Psoas muscle (tissue), 8 donors: ENCODE results near the gene KASH5. TPM values are rescaled to one million over a fixed set of nuclear protein-coding genes. Genes with fewer than 3 reads are reported as not detected.
A peak's percentile ranks its signal among the peaks of the same experiment; 100 is the strongest.

Experiments used
- ATAC-seq, 4 donors: fragments of 200-7000 bp; cut with Tn5 transposase; one replicate each; pipeline ENCODE4 v1.9.1; 2020; ENCODE audit warnings: moderate library complexity in 3 of 4, mild to moderate bottlenecking in 2 of 4
- DNase-seq, 2 donors: peaks; one replicate each; pipeline ENCODE4 v3.0.0-alpha.2; 2020
- H3K27ac ChIP-seq: fragments of 200-600 bp; one replicate; pipeline ENCODE4 v1.8.0; 2022
- H3K27me3 ChIP-seq, 3 donors: fragments of 200-600 bp in 1 of 3; one replicate each; pipeline versions ENCODE4 v1.6.1 to v1.8.0; 2013 to 2022; ENCODE audit warnings: low read length in 2 of 3, mild to moderate bottlenecking in 2 of 3, moderate library complexity in 1 of 3; ENCODE audit not compliant: insufficient read depth in 3 of 3
- H3K36me3 ChIP-seq, 2 donors: fragments of 200-600 bp in 1 of 2; one replicate each; pipeline versions ENCODE4 v1.6.1 to v1.8.0; 2013 to 2022; ENCODE audit warnings: low read depth in 1 of 2, mild to moderate bottlenecking in 1 of 2, moderate library complexity in 1 of 2; ENCODE audit not compliant: insufficient read depth in 1 of 2
- H3K4me1 ChIP-seq: fragments of 200-600 bp; one replicate; pipeline ENCODE4 v1.8.0; 2022
- H3K4me3 ChIP-seq: fragments of 200-600 bp; one replicate; pipeline ENCODE4 v1.8.0; 2022; ENCODE audit warnings: mild to moderate bottlenecking
- H3K9me3 ChIP-seq: fragments of 200-600 bp; one replicate; pipeline ENCODE4 v1.8.0; 2022
- WGBS, 3 donors: extraction: QIAGEN DNeasy Blood & Tissue Kit; methylation state at CpG; one replicate each; pipeline versions ENCODE4 v1.1.6 to v1.1.7; 2013; 5-methylcytosine and 5-hydroxymethylcytosine counted together
- intact Hi-C, 2 donors: fragments of 100-400 bp; cut with DNase I; formaldehyde crosslinking; loops; one replicate each; pipeline versions ENCODE4 v1.11.0 to v1.14.2; 2022
- long read RNA-seq, 2 donors: library from polyadenylated mRNA; unstranded; transcript quantifications; one replicate each; pipeline ENCODE4 v2.0.0, GENCODE V29; 2021
- polyA plus RNA-seq, 3 donors: library from polyadenylated mRNA; stranded (reverse); fragments of 200-250 nt; gene quantifications; one replicate each; pipeline ENCODE4 v1.2.3, GENCODE V29; 2013
- total RNA-seq, 4 donors: library from RNA; stranded (reverse); fragmentation: NEBNext Ultra II Directional in 2 of 4; extraction: Animal tissue kit (Norgen Biotek cat#: 25700) in 2 of 4; gene quantifications; one replicate each; pipeline versions ENCODE4 v1.2.1 to v1.2.4, GENCODE V29; 2021 to 2023
- TF ChIP-seq, protein P1 (sequence below): fragments of 200-600 bp; IDR thresholded peaks from one replicate; pipeline ENCODE4 v1.8.0; 2022; ENCODE audit warnings: antibody characterized with exemption
- donor health status: healthy with polysubstance abuse.
- donor health status: DM: no; HTN: no; CAD: no; lungs with moderate emphysema.
- donor health status: Bipolar disorder and iron deficiency.
- donor health status: healthy.
- donor health status: DM: yes; HTN: yes; CAD: no.
- donor health status: DM: no; HTN: no; CAD: no.
- donor health status: DM: no; HTN: no; CAD: no.
- donor health status: DM: yes; HTN: yes; CAD: no.

KASH5 gene
- total RNA-seq (not detected), polyA plus RNA-seq (not detected)
- long read RNA-seq, donor 1 = 0 reads
- long read RNA-seq, donor 2 = 0 reads

- no peaks in the 10 kb centered on the region for H3K9me3 ChIP-seq
- H3K27ac ChIP-seq = no peak within 1 kb of the TSS
- ATAC-seq (peak; percentile 58 to 91 (median 81)), DNase-seq (peak; percentile 83 to 92)
- H3K27me3 ChIP-seq = peaks cover 0 to 6% (median 5%) of the 10 kb centered on the region in 3 donors
- H3K36me3 ChIP-seq = no peaks in the 10 kb centered on the region
- no peaks in the 10 kb centered on the region for H3K4me1 ChIP-seq
- intact Hi-C loops = no loop called here
- peak within 1 kb of the TSS; percentile 49 for H3K4me3 ChIP-seq
- TF ChIP-seq, protein P1, sequence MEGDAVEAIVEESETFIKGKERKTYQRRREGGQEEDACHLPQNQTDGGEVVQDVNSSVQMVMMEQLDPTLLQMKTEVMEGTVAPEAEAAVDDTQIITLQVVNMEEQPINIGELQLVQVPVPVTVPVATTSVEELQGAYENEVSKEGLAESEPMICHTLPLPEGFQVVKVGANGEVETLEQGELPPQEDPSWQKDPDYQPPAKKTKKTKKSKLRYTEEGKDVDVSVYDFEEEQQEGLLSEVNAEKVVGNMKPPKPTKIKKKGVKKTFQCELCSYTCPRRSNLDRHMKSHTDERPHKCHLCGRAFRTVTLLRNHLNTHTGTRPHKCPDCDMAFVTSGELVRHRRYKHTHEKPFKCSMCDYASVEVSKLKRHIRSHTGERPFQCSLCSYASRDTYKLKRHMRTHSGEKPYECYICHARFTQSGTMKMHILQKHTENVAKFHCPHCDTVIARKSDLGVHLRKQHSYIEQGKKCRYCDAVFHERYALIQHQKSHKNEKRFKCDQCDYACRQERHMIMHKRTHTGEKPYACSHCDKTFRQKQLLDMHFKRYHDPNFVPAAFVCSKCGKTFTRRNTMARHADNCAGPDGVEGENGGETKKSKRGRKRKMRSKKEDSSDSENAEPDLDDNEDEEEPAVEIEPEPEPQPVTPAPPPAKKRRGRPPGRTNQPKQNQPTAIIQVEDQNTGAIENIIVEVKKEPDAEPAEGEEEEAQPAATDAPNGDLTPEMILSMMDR = no peak
- WGBS, 3 donors = 45 to 54% (median 50%) methylated on average over 37 to 40 of the region's 40 CpGs
Measured at GRCh38 chr19:49387936-49388372, at the start of gene KASH5. KASH5 (plus strand) TSS chr19:49388249; CDS start chr19:49390884, 2,635 bp downstream.

DNA sequence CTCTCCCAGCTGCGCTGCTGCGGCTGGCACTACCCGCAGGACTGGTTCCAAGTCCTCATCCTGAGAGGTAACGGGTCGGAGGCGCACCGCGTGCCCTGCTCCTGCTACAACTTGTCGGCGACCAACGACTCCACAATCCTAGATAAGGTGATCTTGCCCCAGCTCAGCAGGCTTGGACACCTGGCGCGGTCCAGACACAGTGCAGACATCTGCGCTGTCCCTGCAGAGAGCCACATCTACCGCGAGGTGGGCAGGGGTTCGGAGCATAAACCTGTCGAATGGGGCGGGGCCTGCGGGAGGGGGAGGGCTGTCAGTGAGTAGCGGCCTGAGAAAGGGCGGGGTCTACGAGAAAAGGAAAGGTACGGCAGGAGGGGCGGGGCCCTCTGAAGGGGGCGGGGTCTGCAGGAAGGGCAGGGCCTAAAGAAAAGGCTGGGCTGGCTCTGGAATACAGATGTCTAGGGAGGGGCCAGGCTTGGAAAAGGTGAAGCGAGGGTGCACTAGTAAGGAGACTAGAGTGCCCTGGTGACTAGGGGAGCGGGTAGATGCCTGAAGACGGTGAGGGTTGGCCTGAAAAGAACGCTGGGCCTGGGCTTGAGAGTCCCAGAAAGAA, 49.3 kb upstream of the KASH5 start:
- Histone ChIP-seq H3K27me3 (no peaks in the 10 kb centered on the region), H3K4me3 (peak overlapping the region; percentile 63), H3K27ac (peak overlapping the region; percentile 75), H3K36me3 (peaks cover 0 to 28% of the 10 kb centered on the region in 2 donors), H3K4me1 (peaks cover 5% of the 10 kb centered on the region), H3K9me3 (no peaks in the 10 kb centered on the region)
- 5 to 9% (median 7%) methylated on average over 30 of the region's 30 CpGs for WGBS, 3 donors
- TF ChIP-seq, protein P1 = no peak
- ATAC-seq (peak; percentile 34 to 70 (median 62)), DNase-seq (peak; percentile 57 to 72)
- intact Hi-C loops = no loop called here

DNA sequence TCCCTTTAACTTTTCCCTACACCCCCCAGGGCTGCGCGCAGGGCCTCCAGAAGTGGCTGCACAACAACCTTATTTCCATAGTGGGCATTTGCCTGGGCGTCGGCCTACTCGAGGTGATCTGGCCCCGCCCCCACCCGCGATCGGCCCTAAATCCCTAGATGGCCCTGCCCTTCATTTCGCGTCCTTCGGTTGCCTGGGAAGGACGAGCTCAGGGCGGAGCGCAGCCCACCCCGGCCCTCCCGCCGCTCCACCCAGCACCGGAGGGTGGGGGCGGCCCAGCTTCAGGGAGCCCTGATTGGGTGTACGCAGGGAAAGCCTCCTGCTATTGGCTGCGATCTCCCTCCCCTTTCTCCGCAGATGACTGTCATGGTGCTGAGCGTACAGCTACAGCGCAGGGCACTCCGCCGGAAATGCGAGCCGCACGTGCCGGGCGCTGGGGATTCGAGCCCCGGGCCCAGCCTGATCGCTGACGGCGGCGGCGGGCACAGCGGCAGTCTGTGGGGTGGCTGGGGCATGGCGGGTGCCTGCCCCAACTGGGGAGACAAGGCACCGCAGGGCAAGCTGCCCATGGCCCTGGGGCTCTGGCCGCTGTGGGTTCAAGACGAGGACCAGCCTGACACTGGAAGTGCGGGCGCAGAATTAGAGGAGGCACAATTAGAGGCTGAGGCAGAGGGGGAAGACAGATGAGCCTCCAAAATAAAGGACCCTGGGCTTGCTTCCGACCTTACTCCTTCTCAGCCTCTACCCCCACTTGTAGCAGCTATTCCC, 48.6 kb upstream of the KASH5 start:
- Histone ChIP-seq H3K27ac (peak overlapping the region; percentile 75), H3K4me1 (peaks cover 5% of the 10 kb centered on the region), H3K36me3 (peaks cover 0 to 35% of the 10 kb centered on the region in 2 donors), H3K27me3 (no peaks in the 10 kb centered on the region), H3K9me3 (no peaks in the 10 kb centered on the region), H3K4me3 (peak overlapping the region; percentile 63)
- DNase-seq = peak; percentile 83 to 90
- WGBS, 3 donors = 4 to 9% (median 9%) methylated on average over 45 to 47 of the region's 47 CpGs
- TF ChIP-seq, protein P1 = no peak
- peak; percentile 90 to 95 (median 94) for ATAC-seq
- intact Hi-C loops = no loop called here

- intact Hi-C loops = no loop called here
- no peaks in the 10 kb centered on the region for H3K27me3 ChIP-seq
- H3K9me3 ChIP-seq = no peaks in the 10 kb centered on the region
- WGBS, 3 donors = 18 to 25% (median 19%) methylated on average over 36 of the region's 36 CpGs
- peaks cover 5% of the 10 kb centered on the region for H3K4me1 ChIP-seq
- ATAC-seq = peak; percentile 18 to 57 (median 27)
- TF ChIP-seq, protein P1 = no peak
- H3K36me3 ChIP-seq = peaks cover 0 to 40% of the 10 kb centered on the region in 2 donors
- peak; percentile 59 to 83 for DNase-seq
- H3K4me3 ChIP-seq = peak overlapping the region; percentile 63
- H3K27ac ChIP-seq = peak overlapping the region; percentile 75
Measured at GRCh38 chr19:49340069-49340864, 47.8 kb upstream of the KASH5 start.
